Subcutaneous adipose tissue (tissue), 4 donors: ENCODE data around the gene CBLL1. TPM values are rescaled to one million over a fixed set of nuclear protein-coding genes. Genes with fewer than 3 reads are reported as not detected.

Experiments
- total RNA-seq, 4 donors: library from RNA; depleted of rRNA; stranded (reverse); fragments of >200 nt; gene quantifications; one replicate each; pipeline ENCODE4 v1.1.0, GENCODE V29; 2016
- TF ChIP-seq, protein P1 (sequence below): fragments of 450-650 bp; IDR thresholded peaks from one replicate; pipeline ENCODE4 v1.5.1; 2016; ENCODE audit warnings: low read depth, mild to moderate bottlenecking, control low read depth, antibody characterized with exemption, moderate library complexity

Gene CBLL1
- total RNA-seq, 4 donors from 2014 or later = 23.0 to 48.9 (median 26.5) TPM

DNA sequence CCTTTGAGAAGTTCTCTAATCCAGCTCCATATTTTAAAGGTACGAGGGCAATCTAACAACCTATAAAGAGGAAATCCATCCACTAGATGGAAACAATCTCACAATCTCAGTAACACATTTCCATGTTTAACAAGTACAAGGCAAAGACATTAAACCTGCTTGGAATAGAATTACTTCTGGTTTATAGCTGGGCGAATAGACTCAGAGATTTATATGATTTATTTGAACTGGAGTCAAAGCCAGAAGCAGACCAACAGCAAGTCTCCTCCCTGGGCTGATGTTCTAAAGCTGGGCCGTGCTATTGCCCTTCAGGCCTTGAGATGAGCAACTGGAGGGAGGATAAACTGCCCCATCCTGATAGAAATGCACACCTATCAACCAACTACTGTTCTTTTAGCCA, 33.8 kb downstream of the CBLL1 start:
- TF ChIP-seq, protein P1, sequence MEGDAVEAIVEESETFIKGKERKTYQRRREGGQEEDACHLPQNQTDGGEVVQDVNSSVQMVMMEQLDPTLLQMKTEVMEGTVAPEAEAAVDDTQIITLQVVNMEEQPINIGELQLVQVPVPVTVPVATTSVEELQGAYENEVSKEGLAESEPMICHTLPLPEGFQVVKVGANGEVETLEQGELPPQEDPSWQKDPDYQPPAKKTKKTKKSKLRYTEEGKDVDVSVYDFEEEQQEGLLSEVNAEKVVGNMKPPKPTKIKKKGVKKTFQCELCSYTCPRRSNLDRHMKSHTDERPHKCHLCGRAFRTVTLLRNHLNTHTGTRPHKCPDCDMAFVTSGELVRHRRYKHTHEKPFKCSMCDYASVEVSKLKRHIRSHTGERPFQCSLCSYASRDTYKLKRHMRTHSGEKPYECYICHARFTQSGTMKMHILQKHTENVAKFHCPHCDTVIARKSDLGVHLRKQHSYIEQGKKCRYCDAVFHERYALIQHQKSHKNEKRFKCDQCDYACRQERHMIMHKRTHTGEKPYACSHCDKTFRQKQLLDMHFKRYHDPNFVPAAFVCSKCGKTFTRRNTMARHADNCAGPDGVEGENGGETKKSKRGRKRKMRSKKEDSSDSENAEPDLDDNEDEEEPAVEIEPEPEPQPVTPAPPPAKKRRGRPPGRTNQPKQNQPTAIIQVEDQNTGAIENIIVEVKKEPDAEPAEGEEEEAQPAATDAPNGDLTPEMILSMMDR = no peak

DNA sequence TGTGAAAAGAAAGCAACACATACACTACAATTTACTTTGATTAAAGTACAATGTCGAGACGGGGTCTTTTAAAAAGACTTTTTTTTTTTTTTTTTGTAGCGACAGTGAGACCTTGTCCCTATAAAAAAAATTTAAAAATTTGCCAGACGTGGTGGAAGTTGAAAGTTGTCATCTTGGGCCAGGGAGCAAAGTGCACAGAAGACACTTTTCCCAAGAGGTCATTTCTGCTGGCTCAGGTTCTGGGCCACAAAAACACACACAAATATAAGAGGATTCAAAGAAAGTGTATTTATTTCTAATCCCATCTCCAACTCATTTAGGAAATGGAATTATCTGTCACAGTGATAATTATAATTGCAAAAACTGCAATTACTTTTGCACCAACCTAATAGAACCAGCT, 34.3 kb downstream of the CBLL1 start:
- TF ChIP-seq, protein P1 = no peak

DNA sequence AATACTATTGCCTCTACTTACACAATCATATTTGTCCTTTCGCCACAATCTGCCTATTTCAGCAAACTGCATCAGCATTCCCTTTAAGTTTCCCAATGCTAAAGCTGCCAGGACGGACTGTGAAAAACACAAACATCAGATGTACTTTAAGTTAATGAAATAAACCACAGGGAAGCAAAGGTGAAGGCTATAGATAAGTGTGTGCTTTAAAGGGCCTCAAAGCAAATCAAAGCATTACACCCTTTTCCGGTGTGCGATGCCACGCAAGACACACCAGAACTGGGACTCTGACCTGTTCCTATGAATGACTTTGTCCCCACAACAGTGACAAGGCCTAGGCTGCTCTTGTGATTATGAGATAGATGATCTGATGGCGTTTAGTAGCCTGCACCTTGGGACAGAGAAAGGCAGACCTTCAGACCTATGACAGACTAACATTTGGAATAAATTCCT, 35.7 kb downstream of the CBLL1 start:
- TF ChIP-seq, protein P1 = no peak

- TF ChIP-seq, protein P1 = no peak
Observed at GRCh38 chr7:107782374-107782773, 38.4 kb downstream of the CBLL1 start.

DNA sequence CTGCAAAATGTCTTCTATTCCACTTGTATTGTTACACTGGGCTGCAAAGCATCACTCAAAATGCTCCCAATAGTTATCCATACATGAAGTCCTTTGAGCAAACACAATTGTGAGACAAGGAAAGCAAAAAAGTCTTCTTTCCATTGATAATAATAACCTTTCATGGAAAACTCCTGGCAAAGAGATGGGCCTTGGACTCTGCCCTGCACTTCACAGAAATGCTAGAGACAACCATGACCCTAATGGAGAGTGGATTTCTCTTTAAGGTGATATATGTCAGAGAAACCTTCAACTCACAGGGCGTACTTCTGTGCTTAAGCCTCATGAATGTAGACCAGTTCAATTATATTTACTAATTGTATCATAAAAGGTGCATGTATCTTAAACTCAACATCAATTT, 39.7 kb downstream of the CBLL1 start:
- TF ChIP-seq, protein P1 = no peak

- TF ChIP-seq, protein P1 = no peak
Observed at GRCh38 chr7:107785170-107785569, 41.2 kb downstream of the CBLL1 start.

GRCh38 chr7:107785926-107786325, 42.0 kb downstream of the CBLL1 start:
- TF ChIP-seq, protein P1 = no peak
